A549 (cell line): ENCODE results near the gene TBC1D1.

Source experiments
- BHLHE40 ChIP-seq: IDR thresholded peaks from 2 replicates; pipeline ENCODE4 v1.6.1; 2012; ENCODE audit warnings: low read depth, low read length, inconsistent platforms
- CHD2 ChIP-seq: fragments of 150-350 bp; IDR thresholded peaks from 2 replicates; pipeline ENCODE4 v1.6.1; 2014; ENCODE audit warnings: low read length; ENCODE audit not compliant: partially characterized antibody
- CTCF ChIP-seq: fragments of >200 bp; sonication (Bioruptor Twin); formaldehyde crosslinking; IDR thresholded peaks from 3 replicates; pipeline ENCODE4 v1.5.1; 2016
- JUNB ChIP-seq: fragments of >200 bp; sonication (Bioruptor Twin); formaldehyde crosslinking; IDR thresholded peaks from 2 replicates; pipeline ENCODE4 v1.6.1; 2016
- KDM1A ChIP-seq: fragments of 200-600 bp; sonication (generic); IDR thresholded peaks from 2 replicates; pipeline ENCODE4 v1.6.1; 2016; ENCODE audit warnings: low read depth, mild to moderate bottlenecking
- MAX ChIP-seq: IDR thresholded peaks from 2 replicates; pipeline ENCODE4 v1.6.1; 2012
- NFE2L2 ChIP-seq: fragments of 150-350 bp; conservative IDR thresholded peaks from 2 replicates; pipeline ENCODE4 v1.6.1; 2014; ENCODE audit warnings: low read length
- POLR2A ChIP-seq: IDR thresholded peaks from 2 replicates; pipeline ENCODE4 v1.6.1; 2012; ENCODE audit warnings: mild to moderate bottlenecking, low read length
- RCOR1 ChIP-seq: fragments of 150-350 bp; IDR thresholded peaks from 2 replicates; pipeline ENCODE4 v1.6.1; 2014; ENCODE audit warnings: antibody characterized with exemption, low read length, low read depth
- REST ChIP-seq: fragments of 200-600 bp; sonication (generic); IDR thresholded peaks from 2 replicates; pipeline ENCODE4 v1.6.1; 2016; ENCODE audit warnings: antibody characterized with exemption, mild to moderate bottlenecking, moderate library complexity
- RFX5 ChIP-seq: fragments of 450-650 bp; IDR thresholded peaks from 2 replicates; pipeline ENCODE4 v1.7.1; 2014; ENCODE audit warnings: antibody characterized with exemption, mild to moderate bottlenecking, moderate library complexity
- SMC3 ChIP-seq: fragments of >200 bp; sonication (Bioruptor Twin); formaldehyde crosslinking; IDR thresholded peaks from 3 replicates; pipeline ENCODE4 v1.6.1; 2018; ENCODE audit warnings: inconsistent platforms

- TF ChIP-seq CTCF (no peak), REST (no peak), POLR2A (no peak), JUNB (no peak), CHD2 (no peak), RCOR1 (no peak), RFX5 (no peak), MAX (no peak), NFE2L2 (no peak), SMC3 (no peak), BHLHE40 (no peak), KDM1A (no peak)
Measured at GRCh38 chr4:38099908-38100407, 209.1 kb downstream of the TBC1D1 start.
